OCI-LY7 (cell line): ENCODE results near the gene SMYD3.

Experiments used
- EZH2phosphoT487 ChIP-seq: fragments of 200-600 bp; sonication (generic); IDR thresholded peaks from 2 replicates; pipeline ENCODE4 v1.6.1; 2018; ENCODE audit warnings: low read depth, borderline replicate concordance, mild to moderate bottlenecking, mixed run types, antibody characterized with exemption, low read length, moderate library complexity, mixed read lengths
- TF ChIP-seq, protein P1 (sequence below): fragments of 200-600 bp; sonication (generic); conservative IDR thresholded peaks from 2 replicates; pipeline ENCODE4 v1.5.1; 2014; ENCODE audit warnings: mild to moderate bottlenecking, antibody characterized with exemption, low read length, moderate library complexity, mixed read lengths

DNA sequence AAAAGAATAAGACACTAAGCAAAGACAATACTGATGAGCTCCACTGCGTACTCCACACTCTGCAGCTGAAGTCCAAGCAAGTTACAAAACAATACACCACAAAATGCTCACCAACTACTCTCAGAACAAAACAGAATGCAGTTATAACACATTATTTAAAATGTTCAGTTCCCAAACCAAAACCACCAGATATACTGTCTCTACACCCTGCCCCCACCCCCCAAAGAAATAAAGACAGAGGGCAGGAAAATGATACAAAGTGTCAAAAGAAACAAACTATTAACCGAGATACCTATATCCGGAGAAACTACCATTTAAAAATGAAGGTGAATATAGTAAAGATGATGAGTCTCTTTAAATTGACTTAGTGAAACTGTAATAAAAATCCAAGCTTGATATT is 729.3 kb downstream of the SMYD3 start:
- TF ChIP-seq, protein P1, sequence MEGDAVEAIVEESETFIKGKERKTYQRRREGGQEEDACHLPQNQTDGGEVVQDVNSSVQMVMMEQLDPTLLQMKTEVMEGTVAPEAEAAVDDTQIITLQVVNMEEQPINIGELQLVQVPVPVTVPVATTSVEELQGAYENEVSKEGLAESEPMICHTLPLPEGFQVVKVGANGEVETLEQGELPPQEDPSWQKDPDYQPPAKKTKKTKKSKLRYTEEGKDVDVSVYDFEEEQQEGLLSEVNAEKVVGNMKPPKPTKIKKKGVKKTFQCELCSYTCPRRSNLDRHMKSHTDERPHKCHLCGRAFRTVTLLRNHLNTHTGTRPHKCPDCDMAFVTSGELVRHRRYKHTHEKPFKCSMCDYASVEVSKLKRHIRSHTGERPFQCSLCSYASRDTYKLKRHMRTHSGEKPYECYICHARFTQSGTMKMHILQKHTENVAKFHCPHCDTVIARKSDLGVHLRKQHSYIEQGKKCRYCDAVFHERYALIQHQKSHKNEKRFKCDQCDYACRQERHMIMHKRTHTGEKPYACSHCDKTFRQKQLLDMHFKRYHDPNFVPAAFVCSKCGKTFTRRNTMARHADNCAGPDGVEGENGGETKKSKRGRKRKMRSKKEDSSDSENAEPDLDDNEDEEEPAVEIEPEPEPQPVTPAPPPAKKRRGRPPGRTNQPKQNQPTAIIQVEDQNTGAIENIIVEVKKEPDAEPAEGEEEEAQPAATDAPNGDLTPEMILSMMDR = no peak
- no peak for TF ChIP-seq EZH2phosphoT487
